Left ventricle myocardium inferior (tissue), 1 donor: ENCODE results near the gene DSCAML1. TPM values are rescaled to one million over a fixed set of nuclear protein-coding genes. Genes with fewer than 3 reads are reported as not detected.

Source experiments
- DNase-seq: peaks from one replicate; pipeline ENCODE4 v3.0.0-alpha.2; 2020
- H3K27ac ChIP-seq: fragments of 200-600 bp; replicated peaks from 2 replicates; pipeline ENCODE4 v1.8.0; 2021
- H3K27me3 ChIP-seq: fragments of 200-600 bp; 2 replicates; pipeline ENCODE4 v1.8.0; 2021; ENCODE audit warnings: low read depth
- H3K36me3 ChIP-seq: fragments of 200-600 bp; 2 replicates; pipeline ENCODE4 v1.8.0; 2021
- H3K4me1 ChIP-seq: fragments of 200-600 bp; 2 replicates; pipeline ENCODE4 v1.8.0; 2021
- H3K4me3 ChIP-seq: fragments of 200-600 bp; 2 replicates; pipeline ENCODE4 v1.8.0; 2021; ENCODE audit warnings: mild to moderate bottlenecking, moderate library complexity
- H3K9me3 ChIP-seq: fragments of 200-600 bp; replicated peaks from 2 replicates; pipeline ENCODE4 v1.8.0; 2021
- CTCF ChIP-seq: fragments of 200-600 bp; IDR thresholded peaks from 2 replicates; pipeline ENCODE4 v1.8.0; 2021; ENCODE audit warnings: antibody characterized with exemption, mild to moderate bottlenecking, borderline replicate concordance
- intact Hi-C: fragments of 100-400 bp; cut with micrococcal nuclease; formaldehyde crosslinking; loops from one replicate; pipeline ENCODE4 v1.11.0; 2022
- total RNA-seq: library from RNA; stranded (reverse); fragmentation: NEBNext Ultra II Directional; extraction: Animal tissue kit (Norgen Biotek cat#: 25700); gene quantifications from one replicate; pipeline ENCODE4 v1.2.1, GENCODE V29; 2021
- donor health status: DM: no; HTN: yes; CAD: no; lungs with severe emphysema.

Gene DSCAML1
- total RNA-seq, 1 donor from 2014 or later: 0.19 TPM

GRCh38 chr11:117492578-117493251, 304.3 kb downstream of the DSCAML1 start:
- no peak for DNase-seq

GRCh38 chr11:117490911-117491310, 306.1 kb downstream of the DSCAML1 start:
- intact Hi-C loops: no loop called here
- no peak for DNase-seq

More at GRCh38 chr11:117492578-117493251, 304.3 kb downstream of the DSCAML1 start:
- no peaks in the 10 kb centered on the region for H3K36me3 ChIP-seq
- no peaks in the 10 kb centered on the region for H3K9me3 ChIP-seq
- intact Hi-C loops: no loop called here
- peaks cover 41% of the 10 kb centered on the region for H3K27me3 ChIP-seq
- no peak for TF ChIP-seq CTCF
- no peaks in the 10 kb centered on the region for H3K4me1 ChIP-seq
- no peak overlapping the region for H3K27ac ChIP-seq
- H3K4me3 ChIP-seq: no peak overlapping the region

GRCh38 chr11:117489999-117490679, 306.9 kb downstream of the DSCAML1 start:
- H3K36me3 ChIP-seq: no peaks in the 10 kb centered on the region
- no peak overlapping the region for H3K4me3 ChIP-seq
- intact Hi-C loops: no loop called here
- no peaks in the 10 kb centered on the region for H3K9me3 ChIP-seq
- no peaks in the 10 kb centered on the region for H3K4me1 ChIP-seq
- no peak for DNase-seq
- TF ChIP-seq CTCF: no peak
- no peak overlapping the region for H3K27ac ChIP-seq
- H3K27me3 ChIP-seq: peaks cover 32% of the 10 kb centered on the region

More at GRCh38 chr11:117490911-117491310, 306.1 kb downstream of the DSCAML1 start:
- no peaks in the 10 kb centered on the region for H3K36me3 ChIP-seq
- H3K4me3 ChIP-seq: no peak overlapping the region
- H3K4me1 ChIP-seq: no peaks in the 10 kb centered on the region
- H3K9me3 ChIP-seq: no peaks in the 10 kb centered on the region
- H3K27me3 ChIP-seq: peaks cover 37% of the 10 kb centered on the region
- no peak overlapping the region for H3K27ac ChIP-seq
- TF ChIP-seq CTCF: no peak

- no peak for DNase-seq
- intact Hi-C loops: no loop called here
Observed at GRCh38 chr11:117488996-117489952, 307.7 kb downstream of the DSCAML1 start.

More at GRCh38 chr11:117488996-117489952, 307.7 kb downstream of the DSCAML1 start:
- H3K9me3 ChIP-seq: no peaks in the 10 kb centered on the region
- H3K27ac ChIP-seq: no peak overlapping the region
- H3K4me3 ChIP-seq: no peak overlapping the region
- no peaks in the 10 kb centered on the region for H3K4me1 ChIP-seq
- peaks cover 31% of the 10 kb centered on the region for H3K27me3 ChIP-seq
- H3K36me3 ChIP-seq: no peaks in the 10 kb centered on the region
- no peak for TF ChIP-seq CTCF
